CD4-positive, alpha-beta T cell treated with Interleukin-1 beta for 1 hour (primary cell): ENCODE results near the gene FGFR3.

Source experiments
- DNase-seq, 2 donors: peaks; one replicate each; pipeline ENCODE4 v3.0.0-alpha.2; 2020 to 2022

The FGFR3 gene

GRCh38 chr4:1804638-1805492 lies 11.8 kb downstream of the FGFR3 start:
- DNase-seq, result no peak

GRCh38 chr4:1805493-1806222 lies 12.6 kb downstream of the FGFR3 start:
- DNase-seq, result no peak

GRCh38 chr4:1806223-1806564 lies 13.1 kb downstream of the FGFR3 start:
- DNase-seq, result no peak

GRCh38 chr4:1806596-1807331 lies 13.7 kb downstream of the FGFR3 start:
- DNase-seq, result no peak

GRCh38 chr4:1807332-1807777 lies 14.3 kb downstream of the FGFR3 start:
- no peak for DNase-seq

GRCh38 chr4:1808396-1808795 lies 15.3 kb downstream of the FGFR3 start:
- DNase-seq, result no peak

- no peak for DNase-seq
These were observed 16.0 kb downstream of the FGFR3 start for GRCh38 chr4:1808851-1809753.

GRCh38 chr4:1809754-1810502 lies 16.8 kb downstream of the FGFR3 start:
- DNase-seq, result peak; percentile 60 to 64

- no peak for DNase-seq
These were observed 17.7 kb downstream of the FGFR3 start for GRCh38 chr4:1810765-1811164.

- no peak for DNase-seq
These were observed 19.6 kb downstream of the FGFR3 start for GRCh38 chr4:1812720-1813119.

- no peak for DNase-seq
These were observed 20.1 kb downstream of the FGFR3 start for GRCh38 chr4:1813231-1813630.

- DNase-seq, result no peak
These were observed 20.8 kb downstream of the FGFR3 start for GRCh38 chr4:1813915-1814314.

- DNase-seq, result no peak
These were observed 21.4 kb downstream of the FGFR3 start for GRCh38 chr4:1814453-1814852.

GRCh38 chr4:1815096-1815996 lies 22.3 kb downstream of the FGFR3 start:
- no peak for DNase-seq

GRCh38 chr4:1815997-1816860 lies 23.1 kb downstream of the FGFR3 start:
- DNase-seq, result no peak

GRCh38 chr4:1819284-1819683 lies 26.2 kb downstream of the FGFR3 start:
- no peak for DNase-seq

GRCh38 chr4:1819816-1820215 lies 26.7 kb downstream of the FGFR3 start:
- no peak for DNase-seq

- no peak for DNase-seq
These were observed 28.8 kb downstream of the FGFR3 start for GRCh38 chr4:1821679-1822567.
